ENCODE results near the gene PDCD2. TPM values are rescaled to one million over a fixed set of nuclear protein-coding genes. Genes with fewer than 3 reads are reported as not detected.
"Not testable (repeated sequence)": the region's sequence is repeated elsewhere in the genome, so short reads cannot be mapped to it uniquely, and the experiment has no call there.

The PDCD2 gene
- 95.9 and 96.4 TPM in 2 replicates for total RNA-seq (ENCODE audit: low replicate concordance)

- peak; percentile 95 for DNase-seq (ENCODE audit: low spot score)
- H3K36me3 ChIP-seq: peaks cover 7% of the 10 kb centered on the region
- no peaks in the 10 kb centered on the region for H3K27me3 ChIP-seq
- H3K4me2 ChIP-seq: peak within 1 kb of the TSS; percentile 94
- peak within 1 kb of the TSS; percentile 74 for H3K9ac ChIP-seq
- Mint-ChIP-seq H3K27me3 (ENCODE audit: insufficient read depth, low read depth) (peaks cover 11% of the 10 kb centered on the region), H3K9me3 (no peaks in the 10 kb centered on the region), H3K4me3 (peak within 1 kb of the TSS; percentile 99), H3K27ac (peak within 1 kb of the TSS; percentile 87), H3K4me1 (peaks cover 19% of the 10 kb centered on the region), H3K36me3 (peaks cover 5% of the 10 kb centered on the region)
- peaks cover 5% of the 10 kb centered on the region for H3F3A ChIP-seq (ENCODE audit: low read depth)
- no peaks in the 10 kb centered on the region for H3K9me3 ChIP-seq (ENCODE audit: low read depth)
- H3K4me1 ChIP-seq: peaks cover 3% of the 10 kb centered on the region
- H3K79me2 ChIP-seq (ENCODE audit: low read depth): peaks cover 26% of the 10 kb centered on the region
- peak within 1 kb of the TSS; percentile 30 for H3K27ac ChIP-seq
- H2AFZ ChIP-seq (replicated peaks): peak within 1 kb of the TSS; percentile 99
- peaks cover 4% of the 10 kb centered on the region for H4K20me1 ChIP-seq (ENCODE audit: low read depth)
- peak; percentile 47 for TF ChIP-seq EZH2 (IDR thresholded peaks at IDR 0.05)
- no peak for TF ChIP-seq EZH2phosphoT487 (IDR thresholded peaks at IDR 0.05)
- H3K4me3 ChIP-seq: peak within 1 kb of the TSS; percentile 91
Measured at GRCh38 chr6:170584181-170584953, at the start of gene PDCD2. TSS of gene PDCD2 (minus strand) at chr6:170584637. CDS start at chr6:170584581, 56 bp downstream.

- not testable (repeated sequence) for H3K4me1 Mint-ChIP-seq; H3K36me3 Mint-ChIP-seq; H2AFZ ChIP-seq (replicated peaks); H3F3A ChIP-seq (ENCODE audit: low read depth); H3K27ac Mint-ChIP-seq; H4K20me1 ChIP-seq (ENCODE audit: low read depth); H3K9me3 Mint-ChIP-seq; H3K27ac ChIP-seq; H3K4me1 ChIP-seq; DNase-seq (ENCODE audit: low spot score); H3K9ac ChIP-seq; H3K79me2 ChIP-seq (ENCODE audit: low read depth); H3K4me3 ChIP-seq; H3K36me3 ChIP-seq; H3K27me3 Mint-ChIP-seq (ENCODE audit: insufficient read depth, low read depth); H3K4me3 Mint-ChIP-seq; H3K4me2 ChIP-seq; H3K9me3 ChIP-seq (ENCODE audit: low read depth)
- H3K27me3 ChIP-seq: peaks cover 16% of the 10 kb centered on the region
Measured at GRCh38 chr6:170616020-170616554, 31.6 kb upstream of the PDCD2 start.

GRCh38 chr6:170612256-170612804 lies 27.9 kb upstream of the PDCD2 start:
- not testable (repeated sequence) for H3K4me3 ChIP-seq; DNase-seq (ENCODE audit: low spot score)
- peak overlapping the region; percentile 57 for H3K4me2 ChIP-seq

GRCh38 chr6:170609225-170609624 lies 24.8 kb upstream of the PDCD2 start:
- DNase-seq (ENCODE audit: low spot score); H3K4me3 Mint-ChIP-seq; H3K9ac ChIP-seq: not testable (repeated sequence)

More at GRCh38 chr6:170612256-170612804, 27.9 kb upstream of the PDCD2 start:
- not testable (repeated sequence) for H3K4me1 ChIP-seq; H3K79me2 ChIP-seq (ENCODE audit: low read depth); H3K27ac ChIP-seq; H3K27ac Mint-ChIP-seq; H3K36me3 Mint-ChIP-seq; H3F3A ChIP-seq (ENCODE audit: low read depth); H3K4me1 Mint-ChIP-seq; H3K9me3 ChIP-seq (ENCODE audit: low read depth); H4K20me1 ChIP-seq (ENCODE audit: low read depth); H3K9me3 Mint-ChIP-seq; H3K9ac ChIP-seq; H2AFZ ChIP-seq (replicated peaks); H3K36me3 ChIP-seq
- peak overlapping the region; percentile 69 for H3K4me3 Mint-ChIP-seq
- peaks cover 28% of the 10 kb centered on the region for H3K27me3 ChIP-seq
- peaks cover 12% of the 10 kb centered on the region for H3K27me3 Mint-ChIP-seq (ENCODE audit: insufficient read depth, low read depth)
- peak; percentile 45 for TF ChIP-seq EZH2 (IDR thresholded peaks at IDR 0.05)

More at GRCh38 chr6:170609225-170609624, 24.8 kb upstream of the PDCD2 start:
- not testable (repeated sequence) for H2AFZ ChIP-seq (replicated peaks); H3K27ac ChIP-seq; H3K9me3 Mint-ChIP-seq; H3K79me2 ChIP-seq (ENCODE audit: low read depth); H3K9me3 ChIP-seq (ENCODE audit: low read depth); H3K36me3 ChIP-seq; H3F3A ChIP-seq (ENCODE audit: low read depth); H3K4me2 ChIP-seq; H3K27ac Mint-ChIP-seq; H3K36me3 Mint-ChIP-seq; H4K20me1 ChIP-seq (ENCODE audit: low read depth); H3K4me3 ChIP-seq; H3K4me1 ChIP-seq; H3K4me1 Mint-ChIP-seq
- TF ChIP-seq CTCF (IDR thresholded peaks at IDR 0.05): peak; percentile 28
- H3K27me3 Mint-ChIP-seq (ENCODE audit: insufficient read depth, low read depth): peaks cover 14% of the 10 kb centered on the region
- peaks cover 28% of the 10 kb centered on the region for H3K27me3 ChIP-seq

Data from neural progenitor cell (in vitro differentiated cells).